OCI-LY1 (cell line): ENCODE results near the gene STAT5B.

ENCODE experiments used
- H2AFZ ChIP-seq: fragments of 200-600 bp; sonication (generic), shearing (Covaris generic); 2 replicates; pipeline ENCODE4 v1.6.0; 2014; ENCODE audit warnings: antibody characterized with exemption, mild to moderate bottlenecking, low read length
- H3F3A ChIP-seq: fragments of 200-600 bp; sonication (generic), shearing (Covaris generic); 2 replicates; pipeline ENCODE4 v1.6.0; 2014; ENCODE audit warnings: mild to moderate bottlenecking, antibody characterized with exemption, low read length, moderate library complexity; ENCODE audit not compliant: insufficient read depth
- H3K27ac ChIP-seq: fragments of 200-600 bp; sonication (generic); 2 replicates; pipeline ENCODE4 v1.5.1; 2014; ENCODE audit warnings: low read length, mixed run types, mild to moderate bottlenecking, low read depth; ENCODE audit not compliant: poor library complexity, severe bottlenecking
- H3K27me3 ChIP-seq: fragments of 200-600 bp; sonication (generic); 2 replicates; pipeline ENCODE4 v1.6.0; 2014; ENCODE audit warnings: antibody characterized with exemption, mild to moderate bottlenecking, low read length, moderate library complexity; ENCODE audit not compliant: insufficient read depth
- H3K36me3 ChIP-seq: fragments of 200-600 bp; sonication (generic); 2 replicates; pipeline ENCODE4 v1.6.1; 2014; ENCODE audit warnings: mild to moderate bottlenecking, antibody characterized with exemption, low read length, moderate library complexity, mixed read lengths; ENCODE audit not compliant: insufficient read depth
- H3K4me1 ChIP-seq: fragments of 200-600 bp; sonication (generic); 2 replicates; pipeline ENCODE4 v1.5.1; 2014; ENCODE audit warnings: mild to moderate bottlenecking, low read length, moderate library complexity; ENCODE audit not compliant: insufficient read depth, severe bottlenecking
- H3K4me2 ChIP-seq: fragments of 200-600 bp; sonication (generic), shearing (Covaris generic); 2 replicates; pipeline ENCODE4 v1.6.1; 2014; ENCODE audit warnings: low read length
- H3K4me3 ChIP-seq: fragments of 200-600 bp; sonication (generic); 2 replicates; pipeline ENCODE4 v1.5.1; 2014; ENCODE audit warnings: low read length, low read depth, mild to moderate bottlenecking, mixed read lengths; ENCODE audit not compliant: poor library complexity, severe bottlenecking
- H3K79me2 ChIP-seq: fragments of 200-600 bp; shearing (Covaris generic); 2 replicates; pipeline ENCODE4 v1.6.1; 2016; ENCODE audit warnings: mixed run types, low read length, mixed read lengths; ENCODE audit not compliant: insufficient read depth
- H3K9ac ChIP-seq: fragments of 200-600 bp; sonication (generic), shearing (Covaris generic); 2 replicates; pipeline ENCODE4 v1.6.1; 2014; ENCODE audit warnings: mild to moderate bottlenecking, low read length, mixed read lengths
- H3K9me2 ChIP-seq: fragments of 200-600 bp; sonication (generic), shearing (Covaris generic); 2 replicates; pipeline ENCODE4 v1.6.1; 2014; ENCODE audit warnings: low read depth, mild to moderate bottlenecking, low read length, mixed read lengths
- H3K9me3 ChIP-seq: fragments of 200-600 bp; shearing (Covaris generic); 2 replicates; pipeline ENCODE4 v1.6.1; 2014; ENCODE audit warnings: low read length, mixed read lengths
- H4K20me1 ChIP-seq: fragments of 200-600 bp; sonication (generic), shearing (Covaris generic); 2 replicates; pipeline ENCODE4 v1.6.0; 2016; ENCODE audit warnings: mild to moderate bottlenecking, low read length; ENCODE audit not compliant: insufficient read depth
- CTCF ChIP-seq: fragments of 200-600 bp; sonication (generic), shearing (Covaris generic); IDR thresholded peaks from 2 replicates; pipeline ENCODE4 v1.5.1; 2017; ENCODE audit warnings: mild to moderate bottlenecking, antibody characterized with exemption, low read length, moderate library complexity, mixed read lengths
- EZH2 ChIP-seq: fragments of 200-600 bp; sonication (generic), shearing (Covaris generic); IDR thresholded peaks from 2 replicates; pipeline ENCODE4 v1.8.0; 2017; ENCODE audit warnings: borderline replicate concordance, mixed run types, mild to moderate bottlenecking, antibody characterized with exemption, low read length, moderate library complexity, mixed read lengths

STAT5B gene

GRCh38 chr17:42312035-42312284 lies 35.8 kb upstream of the STAT5B start:
- no peaks in the 10 kb centered on the region for H4K20me1 ChIP-seq
- no peaks in the 10 kb centered on the region for H3K36me3 ChIP-seq
- H3K4me3 ChIP-seq, result no peak overlapping the region
- H3K4me2 ChIP-seq, result peak overlapping the region; percentile 67; the same call in 1 of the 2 replicates
- H3K9ac ChIP-seq, result no peak overlapping the region
- no peaks in the 10 kb centered on the region for H3K9me2 ChIP-seq
- no peaks in the 10 kb centered on the region for H3K9me3 ChIP-seq
- H3K4me1 ChIP-seq, result peaks cover 19% of the 10 kb centered on the region
- TF ChIP-seq CTCF (no peak), EZH2 (no peak)
- H3F3A ChIP-seq, result no peaks in the 10 kb centered on the region
- no peak overlapping the region for H2AFZ ChIP-seq
- H3K79me2 ChIP-seq, result no peaks in the 10 kb centered on the region
- H3K27me3 ChIP-seq, result no peaks in the 10 kb centered on the region
- H3K27ac ChIP-seq, result no peak overlapping the region

DNA sequence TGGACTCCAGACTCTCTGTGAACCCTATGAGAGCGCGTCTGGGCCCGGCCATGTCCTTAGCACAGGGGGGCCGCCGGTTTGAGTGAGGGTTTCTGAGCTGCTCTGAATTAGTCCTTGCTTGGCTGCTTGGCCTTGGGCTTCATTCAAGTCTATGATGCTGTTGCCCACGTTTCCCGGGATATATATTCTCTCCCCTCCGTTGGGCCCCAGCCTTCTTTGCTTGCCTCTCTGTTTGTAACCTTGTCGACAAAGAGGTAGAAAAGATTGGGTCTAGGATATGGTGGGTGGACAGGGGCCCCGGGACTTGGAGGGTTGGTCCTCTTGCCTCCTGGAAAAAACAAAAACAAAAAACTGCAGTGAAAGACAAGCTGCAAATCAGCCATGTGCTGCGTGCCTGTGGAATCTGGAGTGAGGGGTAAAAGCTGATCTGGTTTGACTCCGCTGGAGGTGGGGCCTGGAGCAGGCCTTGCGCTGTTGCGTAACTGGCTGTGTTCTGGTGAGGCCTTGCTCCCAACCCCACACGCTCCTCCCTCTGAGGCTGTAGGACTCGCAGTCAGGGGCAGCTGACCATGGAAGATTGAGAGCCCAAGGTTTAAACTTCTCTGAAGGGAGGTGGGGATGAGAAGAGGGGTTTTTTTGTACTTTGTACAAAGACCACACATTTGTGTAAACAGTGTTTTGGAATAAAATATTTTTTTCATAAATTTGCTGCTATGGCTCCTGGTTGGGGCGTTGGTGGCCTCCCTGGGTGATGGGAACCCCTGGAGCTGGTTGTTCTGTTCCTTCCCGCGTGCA lies 35.2 kb upstream of the STAT5B start:
- Histone ChIP-seq H3K4me1 (peaks cover 19% of the 10 kb centered on the region), H3K9ac (no peak overlapping the region), H3K4me2 (no peak overlapping the region)

DNA sequence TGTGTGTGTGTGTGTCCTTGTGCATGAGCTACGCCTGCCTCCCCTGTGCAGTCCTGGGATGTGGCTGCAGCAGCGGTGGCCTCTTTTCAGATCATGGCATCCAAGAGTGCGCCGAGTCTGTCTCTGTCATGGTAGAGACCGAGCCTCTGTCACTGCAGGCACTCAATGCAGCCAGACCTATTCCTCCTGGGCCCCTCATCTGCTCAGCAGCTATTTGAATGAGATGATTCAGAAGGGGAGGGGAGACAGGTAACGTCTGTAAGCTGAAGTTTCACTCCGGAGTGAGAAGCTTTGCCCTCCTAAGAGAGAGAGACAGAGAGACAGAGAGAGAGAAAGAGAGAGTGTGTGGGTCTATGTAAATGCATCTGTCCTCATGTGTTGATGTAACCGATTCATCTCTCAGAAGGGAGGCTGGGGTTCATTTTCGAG lies 34.6 kb upstream of the STAT5B start:
- H3F3A ChIP-seq, result no peaks in the 10 kb centered on the region
- no peak overlapping the region for H3K4me3 ChIP-seq
- no peak overlapping the region for H3K27ac ChIP-seq
- no peak overlapping the region for H2AFZ ChIP-seq
- peaks cover 19% of the 10 kb centered on the region for H3K4me1 ChIP-seq
- H3K27me3 ChIP-seq, result no peaks in the 10 kb centered on the region; the same call in 1 of the 2 replicates
- no peaks in the 10 kb centered on the region for H3K9me3 ChIP-seq
- no peaks in the 10 kb centered on the region for H3K36me3 ChIP-seq
- TF ChIP-seq CTCF (no peak), EZH2 (no peak)
- no peaks in the 10 kb centered on the region for H4K20me1 ChIP-seq
- H3K9me2 ChIP-seq, result no peaks in the 10 kb centered on the region
- H3K79me2 ChIP-seq, result no peaks in the 10 kb centered on the region
- H3K9ac ChIP-seq, result no peak overlapping the region
- H3K4me2 ChIP-seq, result no peak overlapping the region

More for the DNA sequence above, 35.2 kb upstream of the STAT5B start:
- no peaks in the 10 kb centered on the region for H3F3A ChIP-seq
- no peaks in the 10 kb centered on the region for H3K79me2 ChIP-seq
- no peaks in the 10 kb centered on the region for H4K20me1 ChIP-seq
- no peaks in the 10 kb centered on the region for H3K9me3 ChIP-seq
- H3K4me3 ChIP-seq, result no peak overlapping the region
- H3K27me3 ChIP-seq, result no peaks in the 10 kb centered on the region
- no peaks in the 10 kb centered on the region for H3K36me3 ChIP-seq
- no peak overlapping the region for H3K27ac ChIP-seq
- no peak overlapping the region for H2AFZ ChIP-seq
- H3K9me2 ChIP-seq, result no peaks in the 10 kb centered on the region
- TF ChIP-seq CTCF (no peak), EZH2 (no peak)
